Gastroesophageal sphincter (tissue), 4 donors: Measurements from ENCODE around the gene TPCN1. TPM values are rescaled to one million over a fixed set of nuclear protein-coding genes. Genes with fewer than 3 reads are reported as not detected.

Experiments
- ATAC-seq: fragments of 150-250 bp; one replicate; pipeline ENCODE4 v1.9.1; 2016; ENCODE audit warnings: mild to moderate bottlenecking, moderate library complexity
- H3K27ac ChIP-seq, 4 donors: fragments of 200-600 bp; sonication (generic) in 3 of 4; 1 replicate in 3 of 4; 2 replicates in 1 of 4; pipeline ENCODE4 v1.5.1; 2016 to 2019
- H3K27me3 ChIP-seq: fragments of 200-600 bp; sonication (generic); one replicate; pipeline ENCODE4 v1.5.1; 2019
- H3K36me3 ChIP-seq, 2 donors: fragments of 200-600 bp; sonication (generic); one replicate each; pipeline ENCODE4 v1.5.1; 2019; ENCODE audit warnings: control low read depth in 1 of 2
- H3K4me1 ChIP-seq, 3 donors: fragments of 200-600 bp; sonication (generic); 1 replicate in 2 of 3; 2 replicates in 1 of 3; pipeline ENCODE4 v1.5.1; 2016 to 2019; ENCODE audit warnings: control low read depth in 2 of 3
- H3K4me3 ChIP-seq, 2 donors: fragments of 200-600 bp; sonication (generic); one replicate each; pipeline ENCODE4 v1.5.1; 2019; ENCODE audit warnings: mild to moderate bottlenecking in 1 of 2, moderate library complexity in 1 of 2
- H3K9me3 ChIP-seq, 3 donors: fragments of 200-600 bp; sonication (generic); one replicate each; pipeline ENCODE4 v1.5.1; 2017 to 2019; ENCODE audit warnings: control low read depth in 2 of 3
- CTCF ChIP-seq, 4 experiments: fragments of 200-600 bp in 2 of 4; fragments of 450-650 bp in 2 of 4; sonication (generic) in 1 of 4; IDR thresholded peaks; one replicate each; pipeline ENCODE4 v1.5.1; 2017 to 2019; ENCODE audit warnings: antibody characterized with exemption in 4 of 4, mild to moderate bottlenecking in 2 of 4, moderate library complexity in 2 of 4
- EP300 ChIP-seq: sonication (generic); formaldehyde crosslinking; IDR thresholded peaks from one replicate; pipeline ENCODE4 v1.6.1; 2017; ENCODE audit warnings: antibody characterized with exemption, mild to moderate bottlenecking
- POLR2A ChIP-seq, 2 donors: fragments of 450-650 bp; IDR thresholded peaks; one replicate each; pipeline ENCODE4 v1.6.1; 2017; ENCODE audit warnings: antibody characterized with exemption in 2 of 2, mild to moderate bottlenecking in 2 of 2, moderate library complexity in 1 of 2
- POLR2AphosphoS5 ChIP-seq: sonication (generic); formaldehyde crosslinking; IDR thresholded peaks from one replicate; pipeline ENCODE4 v1.6.1; 2017; ENCODE audit warnings: antibody characterized with exemption
- WGBS, 2 donors: methylation state at CpG; one replicate each; pipeline ENCODE4 v1.1.5; 2018; ENCODE audit warnings: low coverage in 1 of 2; 5-methylcytosine and 5-hydroxymethylcytosine counted together
- small RNA-seq, 4 donors: library from RNA; depleted of rRNA; stranded (forward); fragments of <200 nt; gene quantifications; one replicate each; pipeline ENCODE3, GENCODE V24; 2016
- total RNA-seq, 4 donors: library from RNA; depleted of rRNA; stranded (reverse); fragments of >200 nt; gene quantifications; one replicate each; pipeline ENCODE4 v1.1.0, GENCODE V29; 2016

The TPCN1 gene
- total RNA-seq, 4 donors from 2014 or later = 24.0 to 47.0 (median 37.3) TPM

GRCh38 chr12:113347892-113348291 lies 126.6 kb downstream of the TPCN1 start:
- peaks cover 7% of the 10 kb centered on the region for H3K27me3 ChIP-seq
- H3K9me3 ChIP-seq = no peaks in the 10 kb centered on the region
- WGBS, 2 donors = 18 to 73% methylated on average over 2 of the region's 2 CpGs
- no peak for TF ChIP-seq POLR2A (IDR thresholded peaks at IDR 0.05)
- no peak for TF ChIP-seq POLR2AphosphoS5
- TF ChIP-seq EP300 = no peak
- TF ChIP-seq CTCF (IDR thresholded peaks at IDR 0.05) = no peak
- H3K4me3 ChIP-seq = no peak overlapping the region
- no peak for ATAC-seq
- H3K27ac ChIP-seq = no peak overlapping the region
- no peaks in the 10 kb centered on the region for H3K36me3 ChIP-seq
- H3K4me1 ChIP-seq = no peaks in the 10 kb centered on the region

Small RNA genes within 50 kb of the gene (small RNA-seq; reads per million reads assigned to genes)
- gene MIR6762 (0 to 0.18 (median 0) reads per million in 4 donors), gene RF00019 (0 reads per million in 4 donors)

Other genes starting within 250 kb of the TPCN1 start
- 1 to 10 TPM; 6.5 to 10.0 (median 7.5) TPM for gene OAS2, start 242.9 kb upstream of the TPCN1 start, total RNA-seq
- gene DTX1, start 164.7 kb upstream of the TPCN1 start, total RNA-seq = 1 to 10 TPM; 2.3 to 9.5 (median 5.3) TPM
- 1 to 10 TPM in 1 of 4 donors, not detected in 3; 1.7 TPM for gene RASAL1, start 85.7 kb upstream of the TPCN1 start, total RNA-seq
- gene CFAP73, start 71.7 kb upstream of the TPCN1 start, total RNA-seq = not detected
- gene DDX54, start 36.0 kb upstream of the TPCN1 start, total RNA-seq = 10 to 100 TPM; 38.0 to 60.4 (median 53.3) TPM
- gene RITA1, start 35.7 kb upstream of the TPCN1 start, total RNA-seq = 10 to 100 TPM; 12.3 to 22.8 (median 16.6) TPM
- gene SLC8B1, start 113.6 kb downstream of the TPCN1 start, total RNA-seq = 10 to 100 TPM; 20.9 to 44.2 (median 29.8) TPM
- 10 to 100 TPM; 23.1 to 54.4 (median 31.3) TPM for gene PLBD2, start 137.1 kb downstream of the TPCN1 start, total RNA-seq
- 1 to 10 TPM in 1 of 4 donors, under 1 TPM in 1, not detected in 2; 0.39 to 5.5 TPM for gene SDS, start 182.4 kb downstream of the TPCN1 start, total RNA-seq
- 1 to 10 TPM; 1.1 to 7.5 (median 2.6) TPM for gene SDSL, start 200.9 kb downstream of the TPCN1 start, total RNA-seq